Liver (tissue), 9 donors: ENCODE measurements around the gene NDFIP2. TPM values are rescaled to one million over a fixed set of nuclear protein-coding genes. Genes with fewer than 3 reads are reported as not detected.

Experiments used
- DNase-seq: peaks from one replicate; pipeline ENCODE4 v3.0.0-alpha.2; 2017; ENCODE audit warnings: low spot score
- H3K27ac ChIP-seq, 2 donors: one replicate each; pipeline ENCODE4 v1.7.0; 2013; ENCODE audit warnings: inconsistent platforms in 2 of 2, low read length in 2 of 2, control low read depth in 1 of 2, low read depth in 1 of 2, mild to moderate bottlenecking in 1 of 2
- H3K27me3 ChIP-seq, 4 donors: one replicate each; pipeline versions ENCODE4 v1.6.1 to v1.7.0; 2013; ENCODE audit warnings: low read length in 3 of 4, inconsistent platforms in 1 of 4, mild to moderate bottlenecking in 1 of 4, moderate library complexity in 1 of 4; ENCODE audit not compliant: control insufficient read depth in 4 of 4, insufficient read depth in 4 of 4
- H3K36me3 ChIP-seq, 4 donors: one replicate each; pipeline versions ENCODE4 v1.6.1 to v1.7.0; 2013; ENCODE audit warnings: low read length in 3 of 4, mild to moderate bottlenecking in 3 of 4, low read depth in 1 of 4, moderate library complexity in 1 of 4; ENCODE audit not compliant: control insufficient read depth in 4 of 4, insufficient read depth in 3 of 4
- H3K4me1 ChIP-seq, 4 donors: one replicate each; pipeline versions ENCODE4 v1.6.1 to v1.7.0; 2013; ENCODE audit warnings: low read length in 3 of 4, mild to moderate bottlenecking in 3 of 4, moderate library complexity in 1 of 4; ENCODE audit not compliant: control insufficient read depth in 4 of 4, insufficient read depth in 4 of 4
- H3K4me3 ChIP-seq, 3 donors: one replicate each; pipeline versions ENCODE4 v1.6.1 to v1.7.0; 2013; ENCODE audit warnings: low read length in 3 of 3, control low read depth in 1 of 3, low read depth in 1 of 3, mild to moderate bottlenecking in 1 of 3
- H3K9ac ChIP-seq, 2 donors: one replicate each; pipeline ENCODE4 v1.7.0; 2013; ENCODE audit warnings: low read length in 2 of 2, mild to moderate bottlenecking in 2 of 2, moderate library complexity in 2 of 2, control low read depth in 1 of 2, low read depth in 1 of 2
- H3K9me3 ChIP-seq, 4 donors: one replicate each; pipeline versions ENCODE4 v1.6.1 to v1.7.0; 2013; ENCODE audit warnings: low read length in 3 of 4; ENCODE audit not compliant: control insufficient read depth in 4 of 4
- FOXA1 ChIP-seq: IDR thresholded peaks from 2 replicates; pipeline ENCODE4 v1.6.1; 2016; ENCODE audit warnings: antibody characterized with exemption
- HNF4G ChIP-seq: IDR thresholded peaks from 2 replicates; pipeline ENCODE4 v1.6.1; 2016; ENCODE audit warnings: antibody characterized with exemption
- JUND ChIP-seq, 2 donors: IDR thresholded peaks; 2 replicates each; pipeline ENCODE4 v1.6.1; 2016; ENCODE audit warnings: antibody characterized with exemption in 2 of 2
- NR2F2 ChIP-seq: IDR thresholded peaks from 2 replicates; pipeline ENCODE4 v1.6.1; 2016; ENCODE audit warnings: antibody characterized with exemption
- RAD21 ChIP-seq, 2 donors: IDR thresholded peaks; 2 replicates each; pipeline ENCODE4 v1.6.1; 2016; ENCODE audit warnings: antibody characterized with exemption in 2 of 2, mild to moderate bottlenecking in 2 of 2
- REST ChIP-seq: IDR thresholded peaks from 2 replicates; pipeline ENCODE4 v1.6.1; 2016; ENCODE audit warnings: antibody characterized with exemption, mild to moderate bottlenecking
- RXRA ChIP-seq, 2 donors: IDR thresholded peaks; 2 replicates each; pipeline ENCODE4 v1.6.1; 2017 to 2018; ENCODE audit warnings: antibody characterized with exemption in 2 of 2, mild to moderate bottlenecking in 1 of 2
- SP1 ChIP-seq: IDR thresholded peaks from 2 replicates; pipeline ENCODE4 v1.6.1; 2018; ENCODE audit warnings: antibody characterized with exemption, mild to moderate bottlenecking
- TAF1 ChIP-seq: conservative IDR thresholded peaks from 2 replicates; pipeline ENCODE4 v1.6.1; 2016; ENCODE audit warnings: antibody characterized with exemption, mild to moderate bottlenecking
- YY1 ChIP-seq: IDR thresholded peaks from 2 replicates; pipeline ENCODE4 v1.6.1; 2016; ENCODE audit warnings: antibody characterized with exemption, mild to moderate bottlenecking
- ZBTB33 ChIP-seq: IDR thresholded peaks from 2 replicates; pipeline ENCODE4 v1.6.1; 2016; ENCODE audit warnings: antibody characterized with exemption
- WGBS: extraction: QIAGEN DNeasy Blood & Tissue Kit; methylation state at CpG from one replicate; pipeline ENCODE4 v1.1.7; 2013; 5-methylcytosine and 5-hydroxymethylcytosine counted together
- polyA plus RNA-seq, 2 donors: library from polyadenylated mRNA; stranded (reverse) in 1 of 2; unstranded in 1 of 2; fragments of 200-250 nt in 1 of 2; fragments of >200 nt in 1 of 2; fragmentation: Nextera tagmentation in 1 of 2; extraction: Ambion mirVana in 1 of 2; gene quantifications; one replicate each; pipeline versions ENCODE4 v1.2.1 to v1.2.3, GENCODE V29; 2013 to 2015
- total RNA-seq, 2 donors: library from RNA; depleted of rRNA; stranded (reverse); fragments of >200 nt; gene quantifications; one replicate each; pipeline ENCODE4 v1.2.3, GENCODE V29; 2014
- TF ChIP-seq, protein P1 (sequence below): IDR thresholded peaks from 2 replicates; pipeline ENCODE4 v1.6.1; 2016; ENCODE audit warnings: antibody characterized with exemption
- TF ChIP-seq, protein P2 (sequence below): fragments of 150-350 bp; IDR thresholded peaks from 2 replicates; pipeline ENCODE4 v1.5.1; 2017; ENCODE audit warnings: improper control_type of control experiment, low read depth, low read length; ENCODE audit not compliant: missing input control
- donor health status: healthy.
- donor health status: healthy.
- donor health status: healthy.
- donor health status: healthy.
- donor health status: healthy.

NDFIP2 gene
- total and polyA plus RNA-seq, 4 donors: 15.5 to 22.2 (median 16.3) TPM

- no peak overlapping the region for H3K9ac ChIP-seq
- H3K27ac ChIP-seq: no peak overlapping the region
- H3K4me3 ChIP-seq: no peak overlapping the region
- TF ChIP-seq YY1 (no peak), RXRA (IDR thresholded peaks at IDR 0.05) (peak; percentile 18 to 39)
- no peaks in the 10 kb centered on the region for H3K27me3 ChIP-seq
- no peaks in the 10 kb centered on the region for H3K9me3 ChIP-seq
- WGBS: 92% methylated on average over 6 of the region's 6 CpGs
- DNase-seq: no peak
- peaks cover 0 to 5% (median 2%) of the 10 kb centered on the region in 4 donors for H3K36me3 ChIP-seq
- no peaks in the 10 kb centered on the region for H3K4me1 ChIP-seq
Observed at GRCh38 chr13:79533781-79534400, 52.9 kb downstream of the NDFIP2 start.

- no peak for DNase-seq
- TF ChIP-seq REST (no peak), RAD21 (IDR thresholded peaks at IDR 0.05) (no peak), TAF1 (no peak), JUND (IDR thresholded peaks at IDR 0.05) (no peak), NR2F2 (no peak)
- TF ChIP-seq, protein P1, sequence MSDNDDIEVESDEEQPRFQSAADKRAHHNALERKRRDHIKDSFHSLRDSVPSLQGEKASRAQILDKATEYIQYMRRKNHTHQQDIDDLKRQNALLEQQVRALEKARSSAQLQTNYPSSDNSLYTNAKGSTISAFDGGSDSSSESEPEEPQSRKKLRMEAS: no peak
- TF ChIP-seq, protein P2, sequence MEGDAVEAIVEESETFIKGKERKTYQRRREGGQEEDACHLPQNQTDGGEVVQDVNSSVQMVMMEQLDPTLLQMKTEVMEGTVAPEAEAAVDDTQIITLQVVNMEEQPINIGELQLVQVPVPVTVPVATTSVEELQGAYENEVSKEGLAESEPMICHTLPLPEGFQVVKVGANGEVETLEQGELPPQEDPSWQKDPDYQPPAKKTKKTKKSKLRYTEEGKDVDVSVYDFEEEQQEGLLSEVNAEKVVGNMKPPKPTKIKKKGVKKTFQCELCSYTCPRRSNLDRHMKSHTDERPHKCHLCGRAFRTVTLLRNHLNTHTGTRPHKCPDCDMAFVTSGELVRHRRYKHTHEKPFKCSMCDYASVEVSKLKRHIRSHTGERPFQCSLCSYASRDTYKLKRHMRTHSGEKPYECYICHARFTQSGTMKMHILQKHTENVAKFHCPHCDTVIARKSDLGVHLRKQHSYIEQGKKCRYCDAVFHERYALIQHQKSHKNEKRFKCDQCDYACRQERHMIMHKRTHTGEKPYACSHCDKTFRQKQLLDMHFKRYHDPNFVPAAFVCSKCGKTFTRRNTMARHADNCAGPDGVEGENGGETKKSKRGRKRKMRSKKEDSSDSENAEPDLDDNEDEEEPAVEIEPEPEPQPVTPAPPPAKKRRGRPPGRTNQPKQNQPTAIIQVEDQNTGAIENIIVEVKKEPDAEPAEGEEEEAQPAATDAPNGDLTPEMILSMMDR: no peak
- no peaks in the 10 kb centered on the region for H3K9me3 ChIP-seq
Observed at GRCh38 chr13:79534596-79534995, 53.6 kb downstream of the NDFIP2 start.

DNA sequence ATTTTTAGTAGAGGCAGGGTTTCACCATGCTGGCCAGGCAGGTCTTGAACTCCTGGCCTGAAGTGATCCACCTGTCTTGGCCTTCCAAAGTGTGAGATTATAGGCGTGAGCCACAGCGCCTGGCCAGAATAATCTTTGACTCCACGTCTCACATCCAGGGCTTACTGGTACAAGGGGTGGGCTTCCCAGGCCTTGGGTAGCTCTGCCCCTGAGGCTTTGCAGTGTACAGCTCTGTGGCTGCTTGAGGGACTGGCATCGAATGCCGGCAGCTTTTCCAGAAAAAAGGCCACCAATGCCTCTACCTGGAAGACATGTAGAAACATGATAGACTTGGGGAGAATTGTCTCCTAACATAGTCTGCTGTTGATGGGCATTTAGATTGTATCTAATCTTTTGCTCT is 57.8 kb downstream of the NDFIP2 start:
- WGBS: 97% methylated on average over 5 of the region's 5 CpGs
- Histone ChIP-seq H3K4me1 (peaks cover 0 to 2% (median 0%) of the 10 kb centered on the region in 4 donors), H3K9ac (no peak overlapping the region), H3K27ac (no peak overlapping the region), H3K27me3 (no peaks in the 10 kb centered on the region), H3K36me3 (peaks cover 0 to 4% (median 3%) of the 10 kb centered on the region in 4 donors), H3K4me3 (no peak overlapping the region), H3K9me3 (no peaks in the 10 kb centered on the region)
- no peak for DNase-seq
- no peak for TF ChIP-seq SP1
- TF ChIP-seq HNF4G: no peak
- no peak for TF ChIP-seq ZBTB33
- no peak for TF ChIP-seq YY1
- TF ChIP-seq TAF1: no peak
- TF ChIP-seq NR2F2: no peak
- TF ChIP-seq, protein P1: no peak
- TF ChIP-seq JUND (IDR thresholded peaks at IDR 0.05): no peak
- no peak for TF ChIP-seq RAD21 (IDR thresholded peaks at IDR 0.05)
- no peak for TF ChIP-seq FOXA1
- TF ChIP-seq REST: no peak

More at GRCh38 chr13:79534596-79534995, 53.6 kb downstream of the NDFIP2 start:
- no peak overlapping the region for H3K4me3 ChIP-seq
- H3K27ac ChIP-seq: no peak overlapping the region
- H3K4me1 ChIP-seq: no peaks in the 10 kb centered on the region
- WGBS: 79% methylated on average over 4 of the region's 4 CpGs
- H3K36me3 ChIP-seq: peaks cover 0 to 5% (median 2%) of the 10 kb centered on the region in 4 donors
- H3K9ac ChIP-seq: no peak overlapping the region
- no peaks in the 10 kb centered on the region for H3K27me3 ChIP-seq
